Hematopoietic multipotent progenitor cell treated with erythropoietin and hydrocortisone succinate and interleukin-3 and kit ligand, for 17 days (in vitro differentiated cells): ENCODE measurements around the gene PRAMEF33.
"Not testable (repeated sequence)": the region's sequence is repeated elsewhere in the genome, so short reads cannot be mapped to it uniquely, and the experiment has no call there.

Experiments used
- DNase-seq: peaks from one replicate; pipeline ENCODE4 v3.0.0-alpha.2; 2015; ENCODE audit warnings: low spot score

Gene PRAMEF33, protein sequence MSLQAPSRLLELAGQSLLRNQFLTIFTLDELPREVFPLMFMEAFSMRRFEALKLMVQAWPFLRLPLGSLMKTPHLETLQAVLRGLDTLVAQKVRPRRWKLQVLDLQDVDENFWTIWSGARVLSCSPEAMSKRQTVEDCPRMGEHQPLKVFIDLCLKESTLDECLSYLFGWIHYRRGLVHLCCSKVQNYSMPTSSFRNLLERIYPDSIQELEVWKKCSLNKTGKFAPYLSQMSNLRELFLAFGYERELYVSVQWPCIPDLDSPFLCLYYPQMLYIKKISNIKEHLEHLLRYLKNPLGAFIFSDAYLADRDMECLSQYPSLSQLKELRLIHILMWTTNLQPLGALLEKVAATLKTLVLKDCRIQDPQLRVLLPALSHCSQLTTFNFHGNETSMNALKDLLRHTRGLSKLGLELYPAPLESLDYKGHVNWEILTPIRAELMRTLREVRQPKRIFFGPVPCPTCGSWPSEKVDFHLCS

DNA sequence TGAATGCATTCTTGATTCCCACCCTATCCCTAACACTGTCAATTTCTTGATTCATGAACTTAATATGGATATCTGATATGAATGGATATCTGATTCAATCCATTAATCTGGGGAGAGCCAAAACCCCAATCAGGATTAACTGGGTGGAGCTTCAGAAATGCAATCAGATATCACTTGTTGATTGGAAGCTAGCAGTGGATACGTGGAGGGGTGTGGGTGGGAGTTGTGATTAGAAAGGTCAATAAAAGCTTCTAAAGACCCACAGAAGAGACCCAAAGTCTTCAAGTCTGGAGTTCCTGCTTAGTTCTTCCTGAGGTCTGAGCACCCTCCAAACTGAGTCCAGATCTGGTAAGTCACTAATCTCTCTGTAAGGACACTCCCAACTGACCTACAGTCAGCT is at the start of gene PRAMEF33:
Gene PRAMEF33, plus strand, starts transcription at position 301 of the 400 bp plus-strand sequence. CDS start 2,416 bp downstream, outside the sequence.
- DNase-seq = not testable (repeated sequence)

DNA sequence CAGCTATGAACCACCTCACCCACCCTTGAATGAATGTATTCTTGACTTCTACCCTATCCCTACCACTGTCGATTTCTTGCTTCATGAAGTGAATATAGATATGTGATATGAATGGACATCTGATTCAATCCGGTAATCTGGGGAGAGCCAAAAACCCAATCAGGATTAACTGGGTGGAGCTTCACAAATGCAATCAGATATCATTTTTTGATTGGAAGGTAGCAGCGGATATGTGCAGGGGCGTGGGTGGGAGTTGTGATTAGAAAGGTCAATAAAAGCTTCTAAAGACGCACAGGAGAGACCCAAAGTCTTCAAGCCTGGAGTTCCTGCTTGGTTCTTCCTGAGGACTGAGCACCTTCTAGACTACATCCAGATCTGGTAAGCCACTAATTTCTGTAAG is 49.4 kb upstream of the PRAMEF33 start, which contains the start of gene PRAMEF5:
Gene PRAMEF5, plus strand, starts transcription at position 301 of the 400 bp plus-strand sequence. CDS start 5,071 bp downstream, outside the sequence.
- not testable (repeated sequence) for DNase-seq

DNA sequence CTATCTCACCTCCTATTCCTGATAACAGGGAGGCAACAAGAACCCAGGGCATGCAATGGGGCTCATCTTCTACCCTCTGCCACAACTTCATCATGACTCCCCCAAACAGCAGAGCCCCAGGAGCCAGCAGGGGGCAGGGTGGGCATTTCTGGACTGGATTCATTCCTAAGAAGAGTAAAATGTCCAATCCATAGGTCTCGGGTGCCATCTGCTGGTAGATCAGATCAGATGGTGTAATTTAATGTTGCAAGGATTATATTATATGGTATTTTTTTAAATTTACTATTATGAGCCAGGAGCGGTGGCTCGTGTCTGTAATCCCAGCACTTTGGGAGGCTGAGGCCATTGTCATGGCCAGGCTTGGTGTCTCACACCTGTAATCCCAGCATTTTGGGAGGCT is 38.2 kb upstream of the PRAMEF33 start:
- DNase-seq = not testable (repeated sequence)

DNA sequence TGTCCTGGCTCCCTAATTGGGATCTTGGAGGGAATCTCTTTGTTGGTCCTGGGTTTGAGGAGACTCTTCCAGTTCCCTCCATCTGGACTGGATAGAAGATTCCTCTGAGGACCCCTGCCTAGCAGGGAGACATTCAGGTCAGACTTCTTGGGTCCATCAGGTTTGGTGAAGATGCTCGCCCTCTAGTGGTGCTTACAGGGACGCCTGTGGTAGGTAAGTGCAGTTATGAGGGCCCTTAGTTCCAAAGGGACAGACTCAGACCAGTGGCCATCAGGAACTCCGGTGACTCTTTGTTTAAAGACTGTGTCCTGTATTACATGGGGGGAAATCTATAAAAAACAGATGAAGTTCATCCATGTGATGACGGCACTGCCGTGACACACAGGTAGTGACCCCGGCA is 26.3 kb upstream of the PRAMEF33 start:
- not testable (repeated sequence) for DNase-seq

DNA sequence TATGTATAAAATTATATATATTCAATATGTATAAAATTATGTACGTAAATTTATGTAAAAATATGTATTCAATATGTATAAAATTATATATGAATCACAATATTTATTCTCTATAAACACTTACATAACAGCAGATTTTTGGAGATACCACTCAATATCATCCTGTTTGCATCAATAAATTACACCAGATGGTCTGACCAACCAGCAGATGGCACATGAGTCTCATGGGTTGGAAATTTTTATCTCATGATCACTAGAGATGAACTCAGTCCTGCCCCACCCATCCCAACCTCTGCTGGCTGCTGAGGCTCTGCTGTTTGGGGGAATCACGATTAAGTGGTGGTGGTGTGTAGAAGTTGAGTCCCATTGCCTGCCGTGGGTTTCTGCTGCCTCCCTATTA is 23.7 kb upstream of the PRAMEF33 start:
- DNase-seq = not testable (repeated sequence)

DNA sequence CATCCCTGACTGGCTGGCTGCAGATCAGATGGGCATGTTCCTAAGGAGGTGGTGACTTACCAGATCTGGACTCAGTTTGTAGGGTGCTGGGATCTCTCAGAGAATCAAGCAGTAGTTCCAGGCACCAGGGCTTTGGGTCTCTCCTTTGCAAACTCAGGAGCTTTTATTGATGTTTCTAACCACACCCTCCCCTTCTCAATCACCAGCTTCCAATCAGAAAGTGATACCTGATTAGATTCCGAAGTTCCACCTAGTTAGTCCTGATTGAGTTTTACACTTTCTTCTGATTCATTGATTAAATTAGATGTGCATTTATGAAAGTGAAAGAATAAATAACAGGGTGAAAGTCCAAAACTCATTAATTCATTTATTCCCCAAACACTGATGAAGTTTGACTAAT is 18.3 kb upstream of the PRAMEF33 start, which contains the start of gene PRAMEF8:
Gene PRAMEF8, minus strand, starts transcription at position 101 of the 400 bp plus-strand sequence. CDS start 1,046 bp downstream, outside the sequence.
- DNase-seq = not testable (repeated sequence)

DNA sequence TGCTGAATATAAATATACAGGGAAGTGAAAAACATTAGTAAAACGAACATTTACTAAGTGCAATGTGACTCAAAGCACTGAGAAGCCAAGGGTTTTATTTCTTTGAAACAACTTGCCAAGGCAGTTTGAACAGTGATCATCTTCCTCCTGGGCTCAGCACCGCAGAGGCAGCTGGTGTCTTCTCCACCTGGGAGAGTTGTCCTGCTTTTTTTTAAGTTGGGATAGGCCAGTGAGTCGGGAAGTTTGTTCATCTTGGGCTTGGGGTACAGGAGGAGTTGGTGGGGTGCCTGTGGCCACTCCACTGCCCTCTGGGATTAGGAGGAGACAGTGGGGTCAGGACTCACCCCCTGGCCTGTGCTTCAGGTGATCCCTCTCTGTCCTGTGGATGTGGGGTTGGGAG is 14.3 kb upstream of the PRAMEF33 start:
- DNase-seq = not testable (repeated sequence)

DNA sequence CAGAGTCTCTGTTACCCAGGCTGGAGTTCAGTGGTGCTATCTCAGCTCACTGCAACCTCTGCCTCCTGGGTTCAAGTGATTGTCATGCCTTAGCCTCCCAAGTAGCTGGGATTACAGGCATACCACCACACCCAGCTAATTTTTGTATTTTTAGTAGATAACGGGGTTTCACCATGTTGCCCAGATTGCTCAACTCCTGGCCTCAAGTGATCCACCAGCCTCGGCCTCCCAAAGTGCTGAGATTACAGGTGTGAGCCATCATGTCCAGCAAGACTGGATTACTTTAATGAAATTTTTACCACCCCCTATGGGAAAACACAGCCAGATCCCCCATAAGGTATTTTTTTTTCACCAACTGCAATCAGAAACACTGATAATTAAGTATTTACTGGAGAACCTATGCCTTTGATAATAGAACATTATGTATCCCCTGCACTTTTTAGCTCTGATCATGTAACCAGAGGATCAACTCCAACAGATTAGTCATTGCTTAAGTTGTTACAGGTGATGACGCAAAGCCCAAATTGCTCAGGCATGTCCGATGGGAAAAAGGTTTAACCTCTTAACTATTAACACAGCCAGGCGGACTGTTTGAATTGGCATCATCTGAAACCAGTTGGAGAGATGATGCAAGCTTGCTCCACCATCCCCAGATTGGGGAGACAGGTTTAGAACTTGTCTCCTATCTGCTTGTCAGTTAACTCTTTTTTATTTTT is 6.0 kb upstream of the PRAMEF33 start:
- not testable (repeated sequence) for DNase-seq

DNA sequence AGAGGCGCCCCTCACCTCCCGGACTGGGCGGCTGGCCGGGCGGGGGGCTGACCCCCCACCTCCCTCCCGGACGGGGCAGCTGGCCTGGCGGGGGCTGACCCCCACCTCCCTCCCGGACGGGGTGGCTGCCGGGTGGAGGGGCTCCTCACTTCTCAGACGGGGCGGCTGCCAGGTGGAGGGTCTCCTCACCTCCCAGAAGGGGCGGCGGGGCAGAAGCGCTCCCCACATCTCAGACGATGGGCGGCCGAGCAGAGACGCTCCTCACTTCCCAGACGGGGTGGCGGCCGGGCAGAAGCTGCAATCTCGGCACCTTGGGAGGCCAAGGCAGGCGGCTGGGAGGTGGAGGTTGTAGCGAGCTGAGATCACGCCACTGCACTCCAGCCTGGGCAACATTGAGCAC is 4.6 kb upstream of the PRAMEF33 start:
- DNase-seq = not testable (repeated sequence)

DNA sequence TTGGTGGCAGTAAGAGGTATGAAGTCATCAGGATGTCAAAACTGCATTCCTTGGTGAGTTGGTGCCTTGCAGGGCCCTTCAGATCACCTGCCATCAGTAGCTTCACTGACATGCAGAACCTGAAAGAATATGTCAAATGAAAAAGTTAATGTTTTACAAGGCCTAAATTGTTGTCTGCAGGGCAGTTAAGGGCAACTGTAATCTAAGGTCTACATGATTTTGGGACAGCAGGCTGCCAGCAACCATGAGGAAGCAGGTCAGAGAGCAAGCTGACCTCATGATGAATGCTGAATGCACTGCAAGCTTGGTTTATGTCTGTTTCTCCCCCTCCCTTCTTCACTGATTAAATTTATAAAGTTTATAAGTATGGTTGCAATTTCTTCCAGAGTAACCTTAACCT is 1.1 kb upstream of the PRAMEF33 start:
- not testable (repeated sequence) for DNase-seq

DNA sequence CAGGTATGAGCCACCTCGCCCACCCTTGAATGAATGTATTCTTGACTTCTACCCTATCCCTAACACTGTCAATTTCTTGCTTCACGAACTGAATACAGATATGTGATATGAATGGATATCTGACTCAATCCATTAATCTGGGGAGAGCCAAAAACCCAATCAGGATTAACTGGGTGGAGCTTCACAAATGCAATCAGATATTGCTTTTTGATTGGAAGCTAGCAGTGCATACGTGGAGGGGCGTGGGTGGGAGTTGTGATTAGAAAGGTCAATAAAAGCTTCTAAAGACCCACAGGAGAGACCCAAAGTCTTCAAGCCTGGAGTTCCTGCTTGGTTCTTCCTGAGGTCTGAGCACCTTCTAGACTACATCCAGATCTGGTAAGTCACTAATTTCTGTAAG is 11.9 kb downstream of the PRAMEF33 start, which contains the start of gene PRAMEF15:
Gene PRAMEF15, plus strand, starts transcription at position 301 of the 400 bp plus-strand sequence. CDS start 2,827 bp downstream, outside the sequence.
- DNase-seq = not testable (repeated sequence)

DNA sequence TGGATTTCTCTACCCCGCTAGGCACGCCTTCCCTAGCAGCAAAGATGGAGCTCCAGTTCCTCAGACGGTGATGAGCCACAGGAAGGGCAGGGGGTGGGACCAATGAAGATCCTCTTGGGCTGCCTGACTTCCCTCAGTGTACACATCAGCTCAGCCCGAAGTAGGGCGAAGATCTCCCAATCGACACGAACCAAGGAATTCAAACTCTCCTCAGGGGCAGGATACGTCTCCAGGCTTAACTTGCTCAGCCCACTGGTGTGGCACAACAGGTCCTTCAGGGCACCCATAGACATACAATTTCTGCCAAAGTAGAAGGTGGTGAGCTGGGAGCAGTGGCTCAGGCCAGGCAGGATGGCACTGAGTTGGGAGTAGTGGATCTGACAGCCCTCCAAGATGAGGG is 39.2 kb downstream of the PRAMEF33 start:
- not testable (repeated sequence) for DNase-seq

DNA sequence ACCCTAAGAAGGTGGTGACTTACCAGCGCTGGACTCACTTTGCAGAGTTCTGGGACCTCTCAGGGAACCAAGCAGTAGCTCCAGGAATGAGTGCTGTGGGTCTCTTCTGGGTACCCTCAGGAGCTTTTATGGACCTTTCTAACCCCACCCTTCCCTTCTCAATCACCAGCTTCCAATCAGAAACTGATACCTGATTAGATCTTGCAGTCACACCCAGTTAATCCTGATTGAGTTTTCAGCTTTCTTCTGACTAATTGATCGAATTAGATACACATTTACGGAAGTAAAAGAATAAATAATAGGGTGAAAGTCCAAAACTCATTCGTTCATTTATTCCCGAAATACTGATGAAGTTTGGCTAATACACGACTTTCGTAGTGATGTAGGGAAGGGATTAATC is 43.7 kb downstream of the PRAMEF33 start, which contains the start of gene PRAMEF14:
Gene PRAMEF14, minus strand, starts transcription at position 101 of the 400 bp plus-strand sequence. CDS start 1,820 bp downstream, outside the sequence.
- DNase-seq = not testable (repeated sequence)

DNA sequence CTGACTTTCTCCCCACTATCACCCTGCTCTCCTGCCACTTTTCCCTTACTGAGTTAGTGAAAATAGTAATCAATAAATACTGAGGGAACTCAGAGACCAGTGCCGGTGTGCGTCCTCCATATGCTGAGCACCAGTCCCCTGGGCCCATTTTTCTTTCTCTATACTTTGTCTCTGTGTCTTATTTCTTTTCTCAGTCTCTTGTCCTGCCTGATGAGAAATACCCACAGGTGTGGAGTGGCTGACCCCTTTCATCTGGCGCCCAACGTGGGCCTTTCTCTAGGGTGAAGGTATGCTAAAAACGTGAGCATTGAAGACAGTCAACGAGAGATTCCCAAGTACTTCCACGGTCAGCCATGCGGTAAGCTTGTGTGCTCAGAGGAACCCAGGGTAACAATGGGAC is 50.1 kb downstream of the PRAMEF33 start:
- DNase-seq = not testable (repeated sequence)

DNA sequence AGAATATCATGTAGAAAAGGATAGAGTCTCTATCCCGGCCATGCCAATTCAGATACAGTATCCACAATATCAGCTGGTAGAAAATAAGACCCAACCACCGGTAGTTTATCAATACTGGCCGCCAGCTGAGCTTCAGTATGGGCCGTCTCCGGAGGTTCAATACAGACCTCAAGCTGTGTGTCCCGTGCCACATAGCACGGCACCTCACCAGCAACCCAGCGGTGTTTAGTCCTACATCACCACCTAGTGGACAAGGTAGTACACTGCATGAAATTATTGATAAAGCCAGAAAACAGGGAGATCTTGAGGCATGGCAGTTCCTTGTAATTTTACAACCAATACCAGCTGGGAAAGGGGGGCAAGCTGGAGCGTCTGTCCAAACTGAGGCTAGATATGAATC is 51.1 kb downstream of the PRAMEF33 start:
- DNase-seq = not testable (repeated sequence)

DNA sequence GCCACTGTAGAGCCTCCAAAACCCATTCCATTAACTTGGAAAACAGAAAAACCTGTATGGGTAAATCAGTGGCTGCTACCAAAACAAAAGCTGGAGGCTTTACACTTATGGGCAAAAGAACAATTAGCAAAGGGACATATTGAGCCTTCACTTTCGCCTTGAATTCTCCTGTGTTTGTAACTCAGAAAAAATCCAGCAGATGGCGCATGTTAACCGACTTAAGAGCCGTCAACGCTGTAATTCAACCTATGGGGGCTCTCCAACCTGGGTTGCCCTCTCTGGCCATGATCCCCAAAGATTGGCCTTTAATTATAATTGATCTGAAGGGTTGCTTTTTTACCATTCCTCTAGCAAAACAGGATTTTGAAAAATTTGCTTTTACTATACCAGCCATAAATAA is 53.4 kb downstream of the PRAMEF33 start:
- peak; percentile 10 for DNase-seq
